IPS-15b (cell line): ENCODE measurements around the gene GHRHR.

Source experiments
- H3K27me3 ChIP-seq: one replicate; pipeline ENCODE4 v1.6.1; 2013; ENCODE audit warnings: low read length; ENCODE audit not compliant: control insufficient read depth, insufficient read depth
- H3K36me3 ChIP-seq: one replicate; pipeline ENCODE4 v1.6.1; 2013; ENCODE audit warnings: low read length; ENCODE audit not compliant: control insufficient read depth, insufficient read depth
- H3K4me1 ChIP-seq: one replicate; pipeline ENCODE4 v1.6.1; 2013; ENCODE audit warnings: mild to moderate bottlenecking, low read length; ENCODE audit not compliant: control insufficient read depth, insufficient read depth
- H3K4me3 ChIP-seq: one replicate; pipeline ENCODE4 v1.5.1; 2013; ENCODE audit warnings: low read depth, low read length
- H3K9ac ChIP-seq: one replicate; pipeline ENCODE4 v1.6.1; 2013; ENCODE audit warnings: low read depth, mild to moderate bottlenecking, low read length
- H3K9me3 ChIP-seq: one replicate; pipeline ENCODE4 v1.6.1; 2013; ENCODE audit warnings: mild to moderate bottlenecking, low read length; ENCODE audit not compliant: control insufficient read depth, insufficient read depth

GHRHR gene

DNA sequence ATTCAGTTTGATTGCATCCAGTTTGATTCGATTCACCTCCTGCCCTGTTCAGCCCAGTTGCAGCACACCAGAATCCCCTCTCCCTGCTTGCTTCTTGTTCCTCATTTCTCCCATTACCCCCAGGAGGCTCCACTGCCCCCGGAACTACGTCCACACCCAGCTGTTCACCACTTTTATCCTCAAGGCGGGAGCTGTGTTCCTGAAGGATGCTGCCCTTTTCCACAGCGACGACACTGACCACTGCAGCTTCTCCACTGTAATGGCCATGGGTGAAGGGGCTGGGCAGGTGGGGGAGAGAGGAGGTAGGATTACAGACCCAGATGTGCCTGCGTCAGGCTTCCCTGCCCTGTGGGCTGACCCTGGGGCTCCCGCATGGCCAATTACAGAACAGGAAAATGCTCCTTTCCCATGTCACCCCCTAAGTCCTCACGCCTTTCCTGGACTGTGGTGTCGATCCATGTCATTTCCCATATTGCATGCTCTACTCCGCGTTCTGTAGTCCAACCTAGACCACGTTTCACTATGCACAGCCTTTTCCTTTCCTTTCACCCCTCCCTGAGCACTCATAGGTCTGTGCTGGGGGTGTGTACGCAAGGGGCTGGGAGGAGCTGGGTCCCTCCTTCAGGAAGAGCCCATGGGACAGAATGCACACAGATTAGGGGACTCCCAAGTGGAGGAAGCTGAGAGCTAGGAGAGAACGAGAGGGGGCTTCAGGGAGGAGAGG, 8.2 kb downstream of the GHRHR start:
- H3K4me1 ChIP-seq = peaks cover 3% of the 10 kb centered on the region
- H3K4me3 ChIP-seq = no peak overlapping the region
- no peaks in the 10 kb centered on the region for H3K36me3 ChIP-seq
- H3K27me3 ChIP-seq = no peaks in the 10 kb centered on the region
- H3K9me3 ChIP-seq = no peaks in the 10 kb centered on the region
- H3K9ac ChIP-seq = no peak overlapping the region

DNA sequence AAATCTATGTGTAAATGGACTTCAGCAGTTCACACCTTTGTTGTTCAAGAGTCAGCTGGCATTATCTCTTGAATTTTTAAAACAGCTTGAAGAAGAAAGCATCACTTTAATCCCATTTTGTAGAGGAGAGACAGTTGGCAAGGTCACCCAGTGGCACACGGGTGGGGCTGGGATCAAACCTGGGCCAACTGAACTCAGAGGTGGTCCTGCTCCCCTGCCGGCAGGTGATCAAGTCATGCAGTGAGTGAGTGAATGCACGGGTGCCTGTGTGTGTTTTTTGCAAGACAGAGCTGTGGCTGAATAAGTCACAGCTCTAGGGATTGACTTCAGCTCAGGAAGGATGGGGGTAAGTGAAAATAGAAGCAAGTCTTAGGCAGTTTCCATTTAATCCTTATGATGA, 9.5 kb downstream of the GHRHR start:
- Histone ChIP-seq H3K4me1 (peaks cover 3% of the 10 kb centered on the region), H3K9ac (no peak overlapping the region), H3K9me3 (no peaks in the 10 kb centered on the region), H3K27me3 (no peaks in the 10 kb centered on the region), H3K4me3 (no peak overlapping the region), H3K36me3 (no peaks in the 10 kb centered on the region)

DNA sequence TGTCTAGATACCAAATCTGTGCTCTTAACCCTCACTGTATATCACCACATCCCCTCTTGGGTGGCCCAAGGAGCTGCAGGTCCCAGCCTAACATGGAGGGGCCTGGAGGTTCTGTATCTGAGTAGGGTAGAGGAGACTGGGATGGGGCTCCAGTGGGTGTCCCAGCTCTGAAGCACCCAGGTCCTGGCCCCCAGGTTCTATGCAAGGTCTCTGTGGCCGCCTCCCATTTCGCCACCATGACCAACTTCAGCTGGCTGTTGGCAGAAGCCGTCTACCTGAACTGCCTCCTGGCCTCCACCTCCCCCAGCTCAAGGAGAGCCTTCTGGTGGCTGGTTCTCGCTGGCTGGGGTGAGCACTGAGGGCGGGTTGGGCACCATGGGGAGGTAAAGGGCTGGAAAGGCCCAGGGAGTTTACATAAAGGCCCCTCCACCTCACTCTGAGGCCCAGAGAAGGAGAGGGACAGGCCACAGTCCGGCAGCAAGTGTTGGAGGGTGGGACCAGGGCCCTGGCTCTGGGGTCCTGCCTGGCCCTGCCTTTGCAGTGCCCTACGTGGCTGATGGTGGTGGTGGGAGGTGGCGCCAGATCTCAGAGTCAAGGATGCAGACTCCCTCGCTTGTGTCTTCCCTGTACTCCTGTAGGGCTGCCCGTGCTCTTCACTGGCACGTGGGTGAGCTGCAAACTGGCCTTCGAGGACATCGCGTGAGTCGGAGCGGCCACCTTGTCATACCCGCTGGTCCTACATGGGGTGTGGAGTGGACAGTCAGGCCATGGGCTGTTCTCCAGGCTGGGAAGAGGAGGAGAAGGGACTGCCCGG, 10.2 kb downstream of the GHRHR start:
- Histone ChIP-seq H3K9ac (no peak overlapping the region), H3K4me3 (no peak overlapping the region), H3K4me1 (peaks cover 3% of the 10 kb centered on the region), H3K9me3 (no peaks in the 10 kb centered on the region), H3K27me3 (no peaks in the 10 kb centered on the region), H3K36me3 (no peaks in the 10 kb centered on the region)

DNA sequence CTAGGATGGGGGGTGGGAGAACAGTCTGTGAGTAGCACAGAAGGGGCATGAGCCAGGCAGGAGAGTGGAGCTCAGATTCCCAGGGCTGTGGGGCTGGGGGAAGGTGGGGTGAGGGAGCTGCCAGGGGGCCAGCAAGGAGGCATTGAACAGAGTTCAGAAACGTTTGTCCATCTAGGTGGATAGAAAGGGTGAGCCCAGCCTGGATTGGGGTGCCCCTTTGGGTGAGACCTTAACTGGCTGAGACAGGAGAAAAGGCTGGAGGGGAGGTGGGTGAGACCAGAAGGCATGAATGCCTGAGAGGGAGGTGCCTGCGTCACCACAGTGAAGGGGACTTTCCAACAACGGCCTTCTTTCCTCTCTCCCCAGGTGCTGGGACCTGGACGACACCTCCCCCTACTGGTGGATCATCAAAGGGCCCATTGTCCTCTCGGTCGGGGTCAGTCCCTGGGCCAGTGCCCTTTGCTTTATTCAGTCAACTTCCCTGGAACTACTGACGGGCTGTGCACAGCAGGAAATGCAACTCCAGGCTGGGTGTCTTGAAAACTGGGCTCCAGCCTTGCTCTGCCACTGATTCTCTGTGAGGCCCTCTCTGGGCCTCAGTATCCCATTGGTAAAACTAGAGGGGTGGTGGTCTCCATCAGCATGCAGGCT, 11.0 kb downstream of the GHRHR start:
- no peak overlapping the region for H3K4me3 ChIP-seq
- H3K36me3 ChIP-seq = no peaks in the 10 kb centered on the region
- H3K9ac ChIP-seq = no peak overlapping the region
- H3K27me3 ChIP-seq = no peaks in the 10 kb centered on the region
- no peaks in the 10 kb centered on the region for H3K9me3 ChIP-seq
- peaks cover 3% of the 10 kb centered on the region for H3K4me1 ChIP-seq

DNA sequence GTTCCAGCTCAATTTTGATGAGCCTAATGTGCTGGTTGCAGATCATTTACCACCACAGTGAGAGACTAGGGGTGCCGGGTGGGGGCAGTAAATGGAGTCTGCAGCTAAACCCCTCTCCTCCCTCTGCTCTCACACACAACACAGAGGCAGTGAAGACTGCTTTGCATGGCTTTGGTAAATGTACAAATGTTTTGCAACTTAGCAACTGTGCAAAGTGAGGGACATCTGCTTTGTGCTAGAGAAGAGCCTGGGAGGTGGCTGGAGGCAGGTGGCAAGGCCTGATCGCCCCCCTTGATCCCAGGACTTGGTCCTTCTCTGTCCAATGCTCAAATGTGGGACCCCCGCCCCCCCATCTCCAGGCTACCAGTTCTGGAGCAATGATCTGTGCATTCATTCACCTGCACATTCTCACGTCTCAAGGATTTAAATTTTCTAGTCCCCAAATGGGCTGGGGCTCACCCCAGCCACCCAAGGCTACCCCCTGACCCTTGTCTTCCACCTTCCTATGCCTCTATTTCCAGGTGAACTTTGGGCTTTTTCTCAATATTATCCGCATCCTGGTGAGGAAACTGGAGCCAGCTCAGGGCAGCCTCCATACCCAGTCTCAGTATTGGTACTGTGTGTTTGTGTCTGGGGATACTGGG, 11.6 kb downstream of the GHRHR start:
- peaks cover 3% of the 10 kb centered on the region for H3K4me1 ChIP-seq
- no peak overlapping the region for H3K9ac ChIP-seq
- no peak overlapping the region for H3K4me3 ChIP-seq
- no peaks in the 10 kb centered on the region for H3K9me3 ChIP-seq
- no peaks in the 10 kb centered on the region for H3K27me3 ChIP-seq
- H3K36me3 ChIP-seq = no peaks in the 10 kb centered on the region

DNA sequence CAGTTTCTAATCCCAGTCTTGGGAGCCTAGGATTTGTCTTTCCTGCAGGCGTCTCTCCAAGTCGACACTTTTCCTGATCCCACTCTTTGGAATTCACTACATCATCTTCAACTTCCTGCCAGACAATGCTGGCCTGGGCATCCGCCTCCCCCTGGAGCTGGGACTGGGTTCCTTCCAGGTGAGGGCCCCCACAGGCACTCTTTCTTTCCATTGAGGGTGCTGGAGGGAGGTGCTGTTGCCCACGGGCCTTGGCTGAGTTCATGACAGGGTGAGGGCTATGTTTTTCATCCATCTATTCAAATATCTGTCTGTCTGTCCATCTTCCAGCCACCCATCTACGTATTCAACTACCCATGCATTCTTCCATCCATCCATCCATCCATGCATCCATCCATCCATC, 12.6 kb downstream of the GHRHR start:
- Histone ChIP-seq H3K4me3 (no peak overlapping the region), H3K36me3 (no peaks in the 10 kb centered on the region), H3K9me3 (no peaks in the 10 kb centered on the region), H3K4me1 (peaks cover 3% of the 10 kb centered on the region), H3K27me3 (no peaks in the 10 kb centered on the region), H3K9ac (no peak overlapping the region)

DNA sequence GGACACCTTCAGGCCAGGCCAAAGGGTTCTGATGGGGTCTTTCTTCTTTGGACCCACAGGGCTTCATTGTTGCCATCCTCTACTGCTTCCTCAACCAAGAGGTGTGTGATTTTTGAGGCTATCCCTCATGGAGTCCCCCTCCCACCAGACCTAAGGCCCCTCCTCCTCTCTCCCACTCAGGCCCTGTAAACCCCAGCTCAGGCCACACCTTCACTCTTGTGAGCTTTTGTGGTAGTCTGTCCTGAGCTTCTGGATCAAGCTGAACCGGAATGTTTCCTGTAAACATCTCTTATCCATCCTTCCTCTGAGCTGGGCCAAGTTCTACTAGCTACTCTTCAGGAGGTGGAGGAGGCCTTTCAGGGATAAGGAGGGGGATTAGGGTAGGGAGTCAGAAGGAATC, 13.5 kb downstream of the GHRHR start:
- Histone ChIP-seq H3K27me3 (no peaks in the 10 kb centered on the region), H3K36me3 (no peaks in the 10 kb centered on the region), H3K4me1 (peaks cover 3% of the 10 kb centered on the region), H3K9ac (no peak overlapping the region), H3K4me3 (no peak overlapping the region), H3K9me3 (no peaks in the 10 kb centered on the region)

DNA sequence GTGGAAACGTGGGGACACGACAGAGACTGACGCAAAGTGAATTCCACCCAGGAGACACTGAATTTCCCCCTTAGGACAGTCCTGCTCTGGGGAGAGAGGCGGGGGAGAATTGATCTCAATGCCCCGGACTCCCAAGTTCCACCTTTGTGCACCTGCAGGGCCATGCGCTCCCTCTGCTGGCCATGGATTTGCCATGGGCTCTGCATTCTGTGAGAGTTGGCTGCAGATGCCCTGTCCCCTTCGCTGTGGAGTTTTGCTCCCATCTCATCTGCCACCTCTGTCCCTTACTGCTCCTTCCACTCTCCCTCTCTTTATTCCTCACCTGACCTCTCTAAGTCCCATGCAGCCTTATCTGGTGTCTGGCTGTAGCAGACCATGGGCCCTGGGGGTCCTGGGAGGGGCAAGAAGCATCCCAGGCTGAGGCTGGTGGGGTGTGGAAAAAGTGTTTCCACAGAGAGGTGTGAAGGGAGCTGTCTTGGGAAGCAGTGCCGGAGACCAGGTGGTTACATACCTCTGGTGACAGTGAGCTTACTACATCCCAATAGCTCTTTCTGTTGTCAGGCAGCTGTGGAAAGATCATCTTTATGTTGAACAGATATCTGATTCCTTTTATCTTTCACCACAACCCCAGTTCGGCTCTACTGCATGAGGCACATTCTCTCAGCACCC, 14.3 kb downstream of the GHRHR start:
- Histone ChIP-seq H3K27me3 (no peaks in the 10 kb centered on the region), H3K9me3 (no peaks in the 10 kb centered on the region), H3K4me1 (peaks cover 3% of the 10 kb centered on the region), H3K9ac (no peak overlapping the region), H3K36me3 (no peaks in the 10 kb centered on the region), H3K4me3 (no peak overlapping the region)

DNA sequence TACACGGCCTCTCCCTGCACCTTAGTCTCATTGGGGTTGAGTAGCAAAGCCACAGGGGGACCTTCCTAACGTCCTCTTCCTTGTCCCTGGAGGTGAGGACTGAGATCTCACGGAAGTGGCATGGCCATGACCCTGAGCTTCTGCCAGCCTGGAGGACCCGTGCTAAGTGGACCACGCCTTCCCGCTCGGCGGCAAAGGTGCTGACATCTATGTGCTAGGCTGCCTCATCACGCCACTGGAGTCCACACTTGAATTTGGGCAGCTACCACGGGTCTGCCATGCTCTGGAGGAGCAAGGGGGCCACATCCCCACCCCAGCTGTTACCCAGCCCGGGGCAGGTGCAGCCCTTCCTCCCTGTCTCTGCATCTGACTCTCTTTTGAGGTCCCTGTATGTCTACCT, 15.3 kb downstream of the GHRHR start:
- Histone ChIP-seq H3K9me3 (no peaks in the 10 kb centered on the region), H3K9ac (no peak overlapping the region), H3K4me3 (no peak overlapping the region), H3K4me1 (peaks cover 3% of the 10 kb centered on the region), H3K27me3 (no peaks in the 10 kb centered on the region), H3K36me3 (no peaks in the 10 kb centered on the region)

DNA sequence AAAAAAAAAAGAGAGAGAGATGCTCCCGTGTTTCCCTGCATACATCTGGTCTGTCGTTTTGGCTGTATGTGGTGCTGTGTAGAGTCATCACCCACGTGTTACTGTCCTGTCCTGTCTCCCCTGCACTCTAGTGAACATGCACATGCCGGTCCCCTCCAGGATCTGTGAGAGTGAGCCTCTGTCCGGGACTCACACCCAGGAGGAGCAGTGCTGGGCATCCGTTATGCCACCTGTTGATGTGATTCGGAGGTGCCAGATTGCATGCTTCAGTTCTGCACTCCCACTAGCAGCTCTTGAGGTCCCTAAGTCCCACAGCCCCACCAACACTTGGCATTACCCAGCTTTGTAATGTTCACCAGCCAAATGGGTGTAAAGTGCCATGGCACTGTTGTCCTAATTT, 16.4 kb downstream of the GHRHR start:
- Histone ChIP-seq H3K9ac (no peak overlapping the region), H3K4me1 (peaks cover under 1% of the 10 kb centered on the region), H3K36me3 (no peaks in the 10 kb centered on the region), H3K9me3 (no peaks in the 10 kb centered on the region), H3K4me3 (no peak overlapping the region), H3K27me3 (no peaks in the 10 kb centered on the region)

DNA sequence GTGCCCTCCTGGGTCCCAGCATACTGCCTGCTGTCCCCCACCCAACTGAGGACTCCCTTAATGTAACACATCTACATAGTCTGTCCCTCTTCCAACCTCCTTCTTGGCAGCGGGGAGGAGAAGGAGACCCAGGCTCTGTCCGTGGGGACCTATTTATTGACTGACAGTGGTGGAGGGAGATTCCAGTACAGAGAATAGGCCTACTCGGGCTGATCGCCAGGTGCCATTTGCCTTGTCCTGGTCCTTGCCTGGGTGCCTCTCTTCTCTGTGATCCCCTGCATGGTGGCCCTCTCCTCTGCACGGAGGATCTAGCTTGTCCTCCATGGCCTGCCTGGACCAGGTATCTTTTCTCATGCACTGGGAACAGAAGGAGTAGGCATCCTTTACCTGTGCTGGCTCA, 17.0 kb downstream of the GHRHR start:
- Histone ChIP-seq H3K9ac (no peak overlapping the region), H3K4me1 (peaks cover 5% of the 10 kb centered on the region), H3K9me3 (no peaks in the 10 kb centered on the region), H3K4me3 (no peak overlapping the region), H3K36me3 (no peaks in the 10 kb centered on the region), H3K27me3 (no peaks in the 10 kb centered on the region)
